ENCODE data around the gene ACTG1. TPM values are rescaled to one million over a fixed set of nuclear protein-coding genes. Genes with fewer than 3 reads are reported as not detected.
"Not testable (repeated sequence)": the region's sequence is repeated elsewhere in the genome, so short reads cannot be mapped to it uniquely, and the experiment has no call there.

Gene ACTG1
- total RNA-seq, 1 donor from 2014 or later = 3,451 TPM

DNA sequence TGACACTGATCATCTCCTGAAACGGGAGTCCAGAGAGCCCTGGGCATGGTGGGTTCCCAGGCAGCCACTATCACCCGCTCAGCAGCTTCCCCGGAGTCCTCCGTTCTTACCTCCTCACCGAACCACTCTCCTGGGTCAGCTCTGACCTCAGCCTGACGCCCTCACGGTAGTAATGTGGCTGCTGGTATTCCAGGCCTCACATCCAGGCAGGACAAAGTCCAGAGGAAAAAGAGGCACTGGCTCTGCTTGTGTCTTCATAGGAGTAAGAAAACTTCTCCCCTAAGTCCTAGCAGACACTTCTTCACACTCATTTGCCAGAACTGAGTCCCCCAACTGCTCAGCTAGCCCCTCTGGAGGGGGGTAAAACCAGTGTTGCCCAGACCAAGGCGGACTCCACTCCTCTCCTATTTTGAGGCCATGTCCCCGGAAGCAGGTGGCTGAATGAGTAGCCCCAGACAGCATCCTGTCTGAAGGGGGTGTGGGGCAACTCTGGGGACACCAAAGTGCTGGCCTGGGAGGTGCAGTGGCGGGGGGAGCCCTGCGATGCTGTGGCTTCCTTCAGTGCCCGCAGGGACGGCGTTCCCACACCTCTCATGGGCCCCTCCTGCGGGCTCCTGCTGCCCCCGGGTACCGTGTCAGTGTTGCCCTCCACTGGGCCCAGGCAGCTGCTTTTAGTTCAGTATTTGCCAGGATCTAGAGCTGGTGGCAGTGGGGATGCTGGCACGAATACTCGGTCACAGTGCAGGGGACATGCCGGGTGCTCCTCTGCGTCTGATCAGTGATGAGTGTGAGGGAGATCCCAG, 20.9 kb upstream of the ACTG1 start:
- no peak for DNase-seq (ENCODE audit: extremely low spot score, unreplicated experiment)
- no peak overlapping the region for H3K27ac Mint-ChIP-seq
- no peak overlapping the region for H3K4me3 Mint-ChIP-seq
- peaks cover 5% of the 10 kb centered on the region for H3K27me3 Mint-ChIP-seq
- H3K9me3 Mint-ChIP-seq = no peaks in the 10 kb centered on the region
- TF ChIP-seq, protein P1, sequence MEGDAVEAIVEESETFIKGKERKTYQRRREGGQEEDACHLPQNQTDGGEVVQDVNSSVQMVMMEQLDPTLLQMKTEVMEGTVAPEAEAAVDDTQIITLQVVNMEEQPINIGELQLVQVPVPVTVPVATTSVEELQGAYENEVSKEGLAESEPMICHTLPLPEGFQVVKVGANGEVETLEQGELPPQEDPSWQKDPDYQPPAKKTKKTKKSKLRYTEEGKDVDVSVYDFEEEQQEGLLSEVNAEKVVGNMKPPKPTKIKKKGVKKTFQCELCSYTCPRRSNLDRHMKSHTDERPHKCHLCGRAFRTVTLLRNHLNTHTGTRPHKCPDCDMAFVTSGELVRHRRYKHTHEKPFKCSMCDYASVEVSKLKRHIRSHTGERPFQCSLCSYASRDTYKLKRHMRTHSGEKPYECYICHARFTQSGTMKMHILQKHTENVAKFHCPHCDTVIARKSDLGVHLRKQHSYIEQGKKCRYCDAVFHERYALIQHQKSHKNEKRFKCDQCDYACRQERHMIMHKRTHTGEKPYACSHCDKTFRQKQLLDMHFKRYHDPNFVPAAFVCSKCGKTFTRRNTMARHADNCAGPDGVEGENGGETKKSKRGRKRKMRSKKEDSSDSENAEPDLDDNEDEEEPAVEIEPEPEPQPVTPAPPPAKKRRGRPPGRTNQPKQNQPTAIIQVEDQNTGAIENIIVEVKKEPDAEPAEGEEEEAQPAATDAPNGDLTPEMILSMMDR (conservative IDR thresholded peaks at IDR 0.05) = no peak
- H3K4me1 Mint-ChIP-seq (ENCODE audit: unreplicated experiment) = peaks cover 4% of the 10 kb centered on the region
- no peaks in the 10 kb centered on the region for H3K36me3 Mint-ChIP-seq

DNA sequence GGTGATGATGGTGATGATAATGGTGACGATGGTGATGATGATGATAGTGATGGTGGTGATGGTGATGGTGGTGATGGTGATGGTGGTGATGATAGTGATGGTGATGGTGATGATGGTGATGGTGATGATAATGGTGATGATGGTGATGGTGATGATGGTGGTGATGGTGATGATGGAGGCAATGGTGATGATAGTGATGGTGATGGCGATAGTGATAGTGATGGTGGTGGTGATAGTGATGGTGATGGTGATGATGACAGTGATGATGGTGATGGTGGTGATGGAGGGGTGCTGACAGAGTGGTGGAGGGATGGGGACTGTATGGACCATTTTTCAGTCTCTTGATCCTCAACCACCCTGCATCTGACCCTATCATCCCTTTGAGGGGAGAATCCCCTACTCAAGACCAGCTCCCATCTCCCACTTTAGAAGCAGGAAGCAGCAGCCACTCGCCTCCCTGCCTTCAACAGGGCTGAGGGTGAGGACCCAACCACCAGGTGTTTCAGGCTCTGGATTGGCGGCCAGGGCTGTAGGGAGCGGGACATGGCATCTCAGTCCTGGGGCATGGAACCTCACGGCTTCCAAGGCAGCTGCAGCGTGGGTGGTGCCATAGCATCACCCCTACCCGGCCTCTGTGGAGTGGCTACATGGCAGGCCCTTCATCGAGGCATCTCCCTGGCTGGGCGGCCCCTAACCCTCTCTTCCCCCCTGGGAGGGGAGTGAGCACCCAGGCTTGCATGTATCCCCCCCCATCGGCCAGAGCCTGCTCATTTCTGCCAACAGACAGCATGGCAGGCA, 20.1 kb upstream of the ACTG1 start:
- no peak for DNase-seq (ENCODE audit: extremely low spot score, unreplicated experiment)

DNA sequence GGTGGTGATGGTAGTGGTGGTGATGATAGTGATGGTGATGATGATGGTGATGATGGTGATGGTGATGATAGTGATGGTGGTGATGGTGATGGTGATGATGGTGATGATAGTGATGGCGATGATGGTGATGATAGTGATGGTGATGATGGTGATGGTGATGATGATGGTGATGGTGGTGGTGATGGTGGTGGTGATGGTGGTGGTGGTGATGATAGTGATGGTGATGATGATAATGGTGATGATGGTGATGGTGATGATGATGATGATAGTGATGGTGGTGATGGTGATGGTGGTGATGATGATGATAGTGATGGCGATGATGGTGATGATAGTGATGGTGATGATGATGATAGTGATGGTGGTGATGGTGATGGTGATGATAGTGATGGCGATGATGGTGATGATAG, 19.4 kb upstream of the ACTG1 start:
- H3K4me3 Mint-ChIP-seq; H3K27me3 Mint-ChIP-seq; H3K36me3 Mint-ChIP-seq; H3K9me3 Mint-ChIP-seq; H3K4me1 Mint-ChIP-seq (ENCODE audit: unreplicated experiment); DNase-seq (ENCODE audit: extremely low spot score, unreplicated experiment); H3K27ac Mint-ChIP-seq: not testable (repeated sequence)

More for the DNA sequence above, 20.1 kb upstream of the ACTG1 start:
- no peak overlapping the region for H3K27ac Mint-ChIP-seq
- H3K4me1 Mint-ChIP-seq (ENCODE audit: unreplicated experiment) = no peaks in the 10 kb centered on the region
- no peaks in the 10 kb centered on the region for H3K9me3 Mint-ChIP-seq
- peaks cover 5% of the 10 kb centered on the region for H3K27me3 Mint-ChIP-seq
- no peak overlapping the region for H3K4me3 Mint-ChIP-seq
- TF ChIP-seq, protein P1 (conservative IDR thresholded peaks at IDR 0.05) = no peak
- H3K36me3 Mint-ChIP-seq = no peaks in the 10 kb centered on the region

DNA sequence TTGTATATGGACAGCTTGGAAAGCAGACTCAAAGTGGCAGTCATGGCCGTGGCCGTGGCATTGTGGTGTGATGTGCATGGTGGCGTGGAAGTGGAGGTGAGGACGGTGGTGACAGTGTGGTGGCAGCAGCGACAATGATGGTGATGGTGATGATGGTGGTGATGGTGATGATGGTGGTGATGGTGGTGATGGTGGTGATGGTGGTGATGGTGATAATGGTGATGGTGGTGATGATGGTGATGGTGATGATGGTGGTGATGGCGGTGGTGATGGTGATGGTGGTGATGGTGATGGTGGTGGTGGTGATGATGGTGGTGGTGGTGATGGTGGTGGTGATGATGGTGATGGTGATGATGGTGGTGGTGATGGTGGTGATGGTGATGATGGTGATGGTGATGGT, 18.4 kb upstream of the ACTG1 start:
- not testable (repeated sequence) for H3K4me1 Mint-ChIP-seq (ENCODE audit: unreplicated experiment); H3K27me3 Mint-ChIP-seq; H3K27ac Mint-ChIP-seq; H3K9me3 Mint-ChIP-seq; DNase-seq (ENCODE audit: extremely low spot score, unreplicated experiment); H3K4me3 Mint-ChIP-seq; H3K36me3 Mint-ChIP-seq

DNA sequence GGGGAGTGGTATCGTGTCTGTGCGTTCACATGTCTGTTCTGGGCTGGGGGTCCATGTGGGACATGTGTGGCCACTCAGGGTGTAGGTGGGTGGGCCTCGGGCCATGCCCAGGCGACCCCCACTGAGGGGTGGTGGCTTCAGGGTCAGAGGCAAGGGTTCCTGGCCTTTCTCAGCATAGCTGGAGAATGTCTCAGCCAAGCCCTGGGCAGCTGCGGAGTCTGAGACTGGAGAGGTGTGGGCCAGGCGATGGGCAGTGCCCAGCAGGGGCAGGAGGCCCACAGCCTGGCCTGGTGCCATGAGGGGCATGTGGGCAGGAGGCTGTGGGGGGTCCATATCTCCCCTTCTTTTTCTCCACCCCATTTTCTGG, 16.8 kb upstream of the ACTG1 start:
- Mint-ChIP-seq H3K27me3 (no peaks in the 10 kb centered on the region), H3K4me3 (no peak overlapping the region), H3K36me3 (no peaks in the 10 kb centered on the region), H3K4me1 (ENCODE audit: unreplicated experiment) (no peaks in the 10 kb centered on the region), H3K9me3 (no peaks in the 10 kb centered on the region), H3K27ac (no peak overlapping the region)
- TF ChIP-seq, protein P1 (conservative IDR thresholded peaks at IDR 0.05) = no peak
- DNase-seq (ENCODE audit: extremely low spot score, unreplicated experiment) = no peak

DNA sequence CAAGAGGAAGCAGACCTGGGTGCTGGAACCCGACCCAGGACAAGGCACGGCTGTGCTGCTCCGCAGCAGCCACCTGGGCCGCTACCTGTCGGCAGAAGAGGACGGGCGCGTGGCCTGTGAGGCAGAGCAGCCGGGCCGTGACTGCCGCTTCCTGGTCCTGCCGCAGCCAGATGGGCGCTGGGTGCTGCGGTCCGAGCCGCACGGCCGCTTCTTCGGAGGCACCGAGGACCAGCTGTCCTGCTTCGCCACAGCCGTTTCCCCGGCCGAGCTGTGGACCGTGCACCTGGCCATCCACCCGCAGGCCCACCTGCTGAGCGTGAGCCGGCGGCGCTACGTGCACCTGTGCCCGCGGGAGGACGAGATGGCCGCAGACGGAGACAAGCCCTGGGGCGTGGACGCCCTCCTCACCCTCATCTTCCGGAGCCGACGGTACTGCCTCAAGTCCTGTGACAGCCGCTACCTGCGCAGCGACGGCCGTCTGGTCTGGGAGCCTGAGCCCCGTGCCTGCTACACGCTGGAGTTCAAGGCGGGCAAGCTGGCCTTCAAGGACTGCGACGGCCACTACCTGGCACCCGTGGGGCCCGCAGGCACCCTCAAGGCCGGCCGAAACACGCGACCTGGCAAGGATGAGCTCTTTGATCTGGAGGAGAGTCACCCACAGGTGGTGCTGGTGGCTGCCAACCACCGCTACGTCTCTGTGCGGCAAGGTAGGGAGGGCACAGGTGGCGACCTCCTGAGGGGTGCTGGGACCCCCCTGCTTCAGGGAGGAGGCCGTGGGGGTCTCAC, 16.2 kb upstream of the ACTG1 start:
- no peaks in the 10 kb centered on the region for H3K9me3 Mint-ChIP-seq
- no peak overlapping the region for H3K4me3 Mint-ChIP-seq
- no peak for DNase-seq (ENCODE audit: extremely low spot score, unreplicated experiment)
- no peaks in the 10 kb centered on the region for H3K4me1 Mint-ChIP-seq (ENCODE audit: unreplicated experiment)
- H3K27me3 Mint-ChIP-seq = no peaks in the 10 kb centered on the region
- H3K36me3 Mint-ChIP-seq = no peaks in the 10 kb centered on the region
- no peak overlapping the region for H3K27ac Mint-ChIP-seq
- TF ChIP-seq, protein P1 (conservative IDR thresholded peaks at IDR 0.05) = no peak

Data from type B pancreatic cell (in vitro differentiated cells).